SK-N-SH treated with all-trans-retinoic acid at 6 μM for 48 hours (cell line): ENCODE data around the gene AP1S1.

ENCODE experiments used
- ATAC-seq: fragments of 200-7000 bp; cut with Tn5 transposase; 3 replicates; pipeline ENCODE4 v1.9.1; 2020; ENCODE audit warnings: mild to moderate bottlenecking, moderate library complexity
- ARNTL ChIP-seq: fragments of 450-650 bp; formaldehyde crosslinking; IDR thresholded peaks from 2 replicates; pipeline ENCODE4 v1.5.0; 2020; ENCODE audit warnings: low read depth, mild to moderate bottlenecking, moderate library complexity, borderline replicate concordance
- BACH2 ChIP-seq: fragments of 250-450 bp; sonication (Bioruptor Pico); IDR thresholded peaks from 2 replicates; pipeline ENCODE4 v1.9.0; 2021; ENCODE audit warnings: mild to moderate bottlenecking, borderline replicate concordance
- CSDC2 ChIP-seq: fragments of 250-450 bp; sonication (Bioruptor Pico); IDR thresholded peaks from 2 replicates; pipeline ENCODE4 v1.5.0; 2020; ENCODE audit warnings: mild to moderate bottlenecking, moderate library complexity
- ESRRG ChIP-seq: fragments of 250-450 bp; sonication (Bioruptor Pico); IDR thresholded peaks from 2 replicates; pipeline ENCODE4 v1.6.1; 2021; ENCODE audit warnings: mild to moderate bottlenecking
- GLIS3 ChIP-seq: fragments of 250-450 bp; sonication (Bioruptor Pico); IDR thresholded peaks from 2 replicates; pipeline ENCODE4 v1.5.0; 2020; ENCODE audit warnings: mild to moderate bottlenecking, moderate library complexity
- ISL1 ChIP-seq: fragments of 250-450 bp; sonication (Bioruptor Pico); IDR thresholded peaks from 2 replicates; pipeline ENCODE4 v2.1.2; 2022; ENCODE audit warnings: mild to moderate bottlenecking, moderate library complexity
- OSR1 ChIP-seq: fragments of 250-450 bp; sonication (Bioruptor Pico); IDR thresholded peaks from 2 replicates; pipeline ENCODE4 v1.8.0; 2022; ENCODE audit warnings: moderate library complexity, mild to moderate bottlenecking, inconsistent platforms
- PPARA ChIP-seq: fragments of 250-450 bp; sonication (Bioruptor Pico); IDR thresholded peaks from 2 replicates; pipeline ENCODE4 v1.5.0; 2020; ENCODE audit warnings: mild to moderate bottlenecking, borderline replicate concordance
- RARB ChIP-seq: fragments of 250-450 bp; sonication (Bioruptor Pico); IDR thresholded peaks from 2 replicates; pipeline ENCODE4 v1.8.0; 2021; ENCODE audit warnings: mild to moderate bottlenecking, moderate library complexity
- SNAI2 ChIP-seq: fragments of 250-450 bp; sonication (Bioruptor Pico); IDR thresholded peaks from 2 replicates; pipeline ENCODE4 v1.5.0; 2020; ENCODE audit warnings: mild to moderate bottlenecking, moderate library complexity
- TOX ChIP-seq: fragments of 250-450 bp; sonication (Bioruptor Pico); IDR thresholded peaks from 2 replicates; pipeline ENCODE4 v1.8.0; 2021; ENCODE audit warnings: mild to moderate bottlenecking, moderate library complexity, borderline replicate concordance
- ZC3H10 ChIP-seq: fragments of 250-450 bp; sonication (Bioruptor Pico); IDR thresholded peaks from 2 replicates; pipeline ENCODE4 v1.5.1; 2021; ENCODE audit warnings: mild to moderate bottlenecking, moderate library complexity
- ZFP3 ChIP-seq: fragments of 250-450 bp; sonication (Bioruptor Pico); IDR thresholded peaks from 2 replicates; pipeline ENCODE4 v1.5.0; 2020; ENCODE audit warnings: mild to moderate bottlenecking, moderate library complexity
- ZFP30 ChIP-seq: fragments of 450-650 bp; formaldehyde crosslinking; IDR thresholded peaks from 2 replicates; pipeline ENCODE4 v1.5.0; 2022; ENCODE audit warnings: mild to moderate bottlenecking, moderate library complexity
- ZNF70 ChIP-seq: fragments of 450-650 bp; formaldehyde crosslinking; IDR thresholded peaks from 2 replicates; pipeline ENCODE4 v1.5.0; 2020; ENCODE audit warnings: mild to moderate bottlenecking, moderate library complexity
- TF ChIP-seq, protein P1 (sequence below): fragments of 250-450 bp; sonication (Bioruptor Pico); IDR thresholded peaks from 2 replicates; pipeline ENCODE4 v1.8.0; 2020; ENCODE audit warnings: mild to moderate bottlenecking, moderate library complexity, borderline replicate concordance
- TF ChIP-seq, protein P2 (sequence below): fragments of 250-450 bp; sonication (Bioruptor Pico); IDR thresholded peaks from 2 replicates; pipeline ENCODE4 v1.5.0; 2020; ENCODE audit warnings: mild to moderate bottlenecking, moderate library complexity
- TF ChIP-seq, protein P3 (sequence below): fragments of 250-450 bp; sonication (Bioruptor Pico); IDR thresholded peaks from 2 replicates; pipeline ENCODE4 v1.5.1; 2020; ENCODE audit warnings: low read depth, mild to moderate bottlenecking, moderate library complexity

AP1S1 gene

DNA sequence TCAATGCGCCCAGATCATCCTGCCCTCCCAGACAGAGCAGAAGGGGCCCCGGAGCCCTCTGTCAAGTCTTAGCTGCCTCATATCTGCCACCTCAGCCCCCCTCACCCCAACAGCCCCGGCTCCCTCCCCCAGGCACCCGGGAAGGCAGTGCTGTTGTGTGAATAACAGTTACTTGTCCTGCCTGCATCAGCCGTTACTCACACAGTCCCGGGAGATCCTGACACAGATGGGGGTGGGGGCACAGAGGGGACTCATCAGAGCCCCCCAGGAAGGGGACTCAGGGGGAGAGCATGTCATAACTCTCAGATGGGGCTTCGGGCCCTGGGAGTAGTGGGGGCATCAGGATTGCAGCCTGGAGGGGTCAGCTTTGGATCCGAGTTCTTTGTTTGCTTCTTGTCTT lies 39.8 kb upstream of the AP1S1 start:
- 0 out of 2 replicates have a peak, but pooled peaks have one; percentile 7 for TF ChIP-seq ISL1 (CRISPR knock-in tag)
- no peak for TF ChIP-seq ESRRG (CRISPR knock-in tag)
- TF ChIP-seq, protein P1, sequence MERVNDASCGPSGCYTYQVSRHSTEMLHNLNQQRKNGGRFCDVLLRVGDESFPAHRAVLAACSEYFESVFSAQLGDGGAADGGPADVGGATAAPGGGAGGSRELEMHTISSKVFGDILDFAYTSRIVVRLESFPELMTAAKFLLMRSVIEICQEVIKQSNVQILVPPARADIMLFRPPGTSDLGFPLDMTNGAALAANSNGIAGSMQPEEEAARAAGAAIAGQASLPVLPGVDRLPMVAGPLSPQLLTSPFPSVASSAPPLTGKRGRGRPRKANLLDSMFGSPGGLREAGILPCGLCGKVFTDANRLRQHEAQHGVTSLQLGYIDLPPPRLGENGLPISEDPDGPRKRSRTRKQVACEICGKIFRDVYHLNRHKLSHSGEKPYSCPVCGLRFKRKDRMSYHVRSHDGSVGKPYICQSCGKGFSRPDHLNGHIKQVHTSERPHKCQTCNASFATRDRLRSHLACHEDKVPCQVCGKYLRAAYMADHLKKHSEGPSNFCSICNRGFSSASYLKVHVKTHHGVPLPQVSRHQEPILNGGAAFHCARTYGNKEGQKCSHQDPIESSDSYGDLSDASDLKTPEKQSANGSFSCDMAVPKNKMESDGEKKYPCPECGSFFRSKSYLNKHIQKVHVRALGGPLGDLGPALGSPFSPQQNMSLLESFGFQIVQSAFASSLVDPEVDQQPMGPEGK (CRISPR knock-in tag): peak; percentile 80; the same call in 1 of the 2 replicates

GRCh38 chr7:101115215-101115614 lies 39.1 kb upstream of the AP1S1 start:
- TF ChIP-seq PPARA (CRISPR knock-in tag): no peak
- no peak for ATAC-seq

More for the DNA sequence above, 39.8 kb upstream of the AP1S1 start:
- no peak for ATAC-seq

DNA sequence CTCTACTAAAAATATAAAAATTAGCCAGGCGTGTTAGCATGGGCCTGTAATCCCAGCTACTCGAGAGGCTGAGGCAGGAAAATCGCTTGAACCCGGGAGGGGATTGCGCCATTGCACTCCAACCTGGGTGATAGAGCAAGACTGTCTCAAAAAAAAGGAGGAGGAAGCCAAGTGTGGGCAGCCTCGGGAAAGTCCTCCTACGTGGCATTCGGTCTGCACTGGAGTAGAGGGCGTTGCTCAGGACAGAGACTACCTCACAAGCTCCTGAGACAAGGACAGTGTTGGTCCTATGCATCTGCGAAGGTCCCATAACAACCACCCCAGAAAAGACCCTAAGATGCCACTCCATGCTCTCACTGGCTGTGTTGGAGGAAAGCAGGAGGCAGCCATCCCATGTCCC lies 37.4 kb upstream of the AP1S1 start:
- TF ChIP-seq, protein P2, sequence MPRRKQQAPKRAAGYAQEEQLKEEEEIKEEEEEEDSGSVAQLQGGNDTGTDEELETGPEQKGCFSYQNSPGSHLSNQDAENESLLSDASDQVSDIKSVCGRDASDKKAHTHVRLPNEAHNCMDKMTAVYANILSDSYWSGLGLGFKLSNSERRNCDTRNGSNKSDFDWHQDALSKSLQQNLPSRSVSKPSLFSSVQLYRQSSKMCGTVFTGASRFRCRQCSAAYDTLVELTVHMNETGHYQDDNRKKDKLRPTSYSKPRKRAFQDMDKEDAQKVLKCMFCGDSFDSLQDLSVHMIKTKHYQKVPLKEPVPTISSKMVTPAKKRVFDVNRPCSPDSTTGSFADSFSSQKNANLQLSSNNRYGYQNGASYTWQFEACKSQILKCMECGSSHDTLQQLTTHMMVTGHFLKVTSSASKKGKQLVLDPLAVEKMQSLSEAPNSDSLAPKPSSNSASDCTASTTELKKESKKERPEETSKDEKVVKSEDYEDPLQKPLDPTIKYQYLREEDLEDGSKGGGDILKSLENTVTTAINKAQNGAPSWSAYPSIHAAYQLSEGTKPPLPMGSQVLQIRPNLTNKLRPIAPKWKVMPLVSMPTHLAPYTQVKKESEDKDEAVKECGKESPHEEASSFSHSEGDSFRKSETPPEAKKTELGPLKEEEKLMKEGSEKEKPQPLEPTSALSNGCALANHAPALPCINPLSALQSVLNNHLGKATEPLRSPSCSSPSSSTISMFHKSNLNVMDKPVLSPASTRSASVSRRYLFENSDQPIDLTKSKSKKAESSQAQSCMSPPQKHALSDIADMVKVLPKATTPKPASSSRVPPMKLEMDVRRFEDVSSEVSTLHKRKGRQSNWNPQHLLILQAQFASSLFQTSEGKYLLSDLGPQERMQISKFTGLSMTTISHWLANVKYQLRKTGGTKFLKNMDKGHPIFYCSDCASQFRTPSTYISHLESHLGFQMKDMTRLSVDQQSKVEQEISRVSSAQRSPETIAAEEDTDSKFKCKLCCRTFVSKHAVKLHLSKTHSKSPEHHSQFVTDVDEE (CRISPR knock-in tag): no peak
- TF ChIP-seq TOX (CRISPR knock-in tag) (no peak), ZNF70 (CRISPR knock-in tag) (no peak), ZFP3 (no peak), ZFP30 (CRISPR knock-in tag) (no peak), ISL1 (CRISPR knock-in tag) (no peak), PPARA (CRISPR knock-in tag) (no peak), ZC3H10 (CRISPR knock-in tag) (no peak), GLIS3 (no peak)
- TF ChIP-seq, protein P3, sequence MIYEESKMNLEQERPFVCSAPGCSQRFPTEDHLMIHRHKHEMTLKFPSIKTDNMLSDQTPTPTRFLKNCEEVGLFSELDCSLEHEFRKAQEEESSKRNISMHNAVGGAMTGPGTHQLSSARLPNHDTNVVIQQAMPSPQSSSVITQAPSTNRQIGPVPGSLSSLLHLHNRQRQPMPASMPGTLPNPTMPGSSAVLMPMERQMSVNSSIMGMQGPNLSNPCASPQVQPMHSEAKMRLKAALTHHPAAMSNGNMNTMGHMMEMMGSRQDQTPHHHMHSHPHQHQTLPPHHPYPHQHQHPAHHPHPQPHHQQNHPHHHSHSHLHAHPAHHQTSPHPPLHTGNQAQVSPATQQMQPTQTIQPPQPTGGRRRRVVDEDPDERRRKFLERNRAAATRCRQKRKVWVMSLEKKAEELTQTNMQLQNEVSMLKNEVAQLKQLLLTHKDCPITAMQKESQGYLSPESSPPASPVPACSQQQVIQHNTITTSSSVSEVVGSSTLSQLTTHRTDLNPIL (CRISPR knock-in tag): no peak
- no peak; the same call in 1 of the 3 replicates for ATAC-seq

- no peak for TF ChIP-seq BACH2 (CRISPR knock-in tag)
- TF ChIP-seq, protein P2 (CRISPR knock-in tag): no peak
- TF ChIP-seq ISL1 (CRISPR knock-in tag): no peak
- no peak for TF ChIP-seq ARNTL (CRISPR knock-in tag)
- TF ChIP-seq, protein P1 (CRISPR knock-in tag): no peak
- TF ChIP-seq ESRRG (CRISPR knock-in tag): no peak
- TF ChIP-seq SNAI2 (CRISPR knock-in tag): no peak
- no peak for TF ChIP-seq RARB
- TF ChIP-seq OSR1 (CRISPR knock-in tag): no peak
- no peak for TF ChIP-seq ZNF70 (CRISPR knock-in tag)
- no peak for TF ChIP-seq ZFP30 (CRISPR knock-in tag)
- no peak for TF ChIP-seq CSDC2 (CRISPR knock-in tag)
- TF ChIP-seq ZFP3: no peak
- TF ChIP-seq, protein P3 (CRISPR knock-in tag): no peak
- TF ChIP-seq GLIS3: no peak
- no peak for ATAC-seq
Measured at GRCh38 chr7:101118856-101119255, 35.4 kb upstream of the AP1S1 start.
